Aorta (tissue), 5 donors: ENCODE results near the gene PCDH1. TPM values are rescaled to one million over a fixed set of nuclear protein-coding genes. Genes with fewer than 3 reads are reported as not detected.

Source experiments
- ATAC-seq: fragments of 200-7000 bp; cut with Tn5 transposase; one replicate; pipeline ENCODE4 v1.9.1; 2022; ENCODE audit warnings: moderate library complexity; ENCODE audit not compliant: low FRiP score
- DNase-seq, 2 donors: peaks; one replicate each; pipeline ENCODE4 v3.0.0-alpha.2; 2020
- H3K27ac ChIP-seq, 2 donors: one replicate each; pipeline ENCODE4 v1.5.1; 2013; ENCODE audit warnings: low read length in 2 of 2, mild to moderate bottlenecking in 2 of 2, moderate library complexity in 2 of 2, control low read depth in 1 of 2, inconsistent platforms in 1 of 2, low read depth in 1 of 2
- H3K27me3 ChIP-seq, 2 donors: one replicate each; pipeline ENCODE4 v1.6.1; 2013; ENCODE audit warnings: control low read depth in 1 of 2, low read length in 1 of 2, mild to moderate bottlenecking in 1 of 2, moderate library complexity in 1 of 2; ENCODE audit not compliant: insufficient read depth in 2 of 2, control insufficient read depth in 1 of 2
- H3K36me3 ChIP-seq, 2 donors: one replicate each; pipeline ENCODE4 v1.6.1; 2013; ENCODE audit warnings: control low read depth in 1 of 2, low read length in 1 of 2, mild to moderate bottlenecking in 1 of 2; ENCODE audit not compliant: insufficient read depth in 2 of 2, control insufficient read depth in 1 of 2
- H3K4me1 ChIP-seq, 2 donors: one replicate each; pipeline ENCODE4 v1.6.1; 2013; ENCODE audit warnings: low read length in 2 of 2, control low read depth in 1 of 2, mild to moderate bottlenecking in 1 of 2, moderate library complexity in 1 of 2; ENCODE audit not compliant: insufficient read depth in 2 of 2, control insufficient read depth in 1 of 2
- H3K4me3 ChIP-seq, 2 donors: one replicate each; pipeline ENCODE4 v1.5.1; 2013; ENCODE audit warnings: low read length in 2 of 2, control low read depth in 1 of 2, mild to moderate bottlenecking in 1 of 2
- H3K9me3 ChIP-seq: one replicate; pipeline ENCODE4 v1.6.1; 2013; ENCODE audit warnings: mild to moderate bottlenecking, low read length; ENCODE audit not compliant: control insufficient read depth
- WGBS, 2 donors: extraction: QIAGEN DNeasy Blood & Tissue Kit; methylation state at CpG; one replicate each; pipeline ENCODE4 v1.1.7; 2013; 5-methylcytosine and 5-hydroxymethylcytosine counted together
- intact Hi-C, 2 donors: fragments of 100-400 bp; cut with DNase I; formaldehyde crosslinking; loops; one replicate each; pipeline versions ENCODE4 v1.14.2 to v1.15.0; 2022
- polyA plus RNA-seq, 2 donors: library from polyadenylated mRNA; stranded (reverse); fragments of 200-250 nt; gene quantifications; one replicate each; pipeline ENCODE4 v1.2.3, GENCODE V29; 2013
- total RNA-seq, 2 donors: library from RNA; stranded (reverse); fragmentation: NEBNext Ultra II Directional; extraction: Animal tissue kit (Norgen Biotek cat#: 25700); gene quantifications; one replicate each; pipeline ENCODE4 v1.2.1, GENCODE V29; 2021
- donor health status: healthy with polysubstance abuse.
- donor health status: Bipolar disorder and iron deficiency.
- donor health status: DM: no; HTN: no; CAD: no.
- donor health status: DM: no; HTN: no; CAD: no.
- donor health status: DM: yes; HTN: yes; CAD: no.

Gene PCDH1
- total and polyA plus RNA-seq, 4 donors = 1.4 to 41.9 (median 15.9) TPM

DNA sequence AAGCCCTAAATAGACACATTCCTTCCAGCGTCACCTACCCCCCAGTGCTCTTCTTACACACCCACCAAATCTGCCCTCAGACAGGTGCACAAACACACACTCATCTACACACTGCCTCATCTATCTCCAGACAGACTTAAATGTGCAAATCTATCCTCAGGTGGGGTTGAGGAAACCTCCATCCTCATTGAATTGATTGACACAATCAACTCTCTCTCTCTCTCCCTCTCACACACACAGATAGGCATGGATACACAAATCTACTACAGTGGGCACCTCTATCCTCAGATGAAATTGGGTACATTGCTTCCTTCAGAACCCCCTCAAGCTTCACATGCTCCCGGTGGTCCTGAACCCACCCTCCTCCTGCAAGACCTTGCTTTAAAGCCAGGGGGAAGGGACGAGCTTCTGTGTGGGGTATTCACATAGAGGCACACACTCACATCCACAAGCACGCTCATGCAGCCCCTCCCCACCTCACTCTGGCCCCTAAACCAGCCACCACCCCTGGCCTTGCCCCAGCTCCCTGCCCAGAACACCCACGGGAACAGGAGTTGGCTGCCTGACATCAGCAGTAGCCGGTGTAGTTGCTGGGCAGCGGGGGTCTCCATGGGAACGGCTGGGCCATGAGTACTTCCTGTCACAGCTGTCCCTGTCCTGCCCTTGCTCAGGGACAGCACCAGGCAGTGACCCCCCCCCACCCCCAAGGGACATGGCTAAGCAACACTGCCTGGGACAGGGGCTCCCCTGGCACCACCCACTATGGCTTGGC lies 22.8 kb downstream of the PCDH1 start:
- no peaks in the 10 kb centered on the region for H3K27me3 ChIP-seq
- intact Hi-C loops = no loop called here
- no peaks in the 10 kb centered on the region for H3K9me3 ChIP-seq
- no peak overlapping the region for H3K4me3 ChIP-seq
- no peaks in the 10 kb centered on the region for H3K36me3 ChIP-seq
- DNase-seq = peak in 1 of 2 donors; percentile 64
- H3K27ac ChIP-seq = no peak overlapping the region
- 15 to 16% methylated on average over 8 of the region's 8 CpGs for WGBS, 2 donors
- ATAC-seq = no peak
- H3K4me1 ChIP-seq = no peaks in the 10 kb centered on the region

DNA sequence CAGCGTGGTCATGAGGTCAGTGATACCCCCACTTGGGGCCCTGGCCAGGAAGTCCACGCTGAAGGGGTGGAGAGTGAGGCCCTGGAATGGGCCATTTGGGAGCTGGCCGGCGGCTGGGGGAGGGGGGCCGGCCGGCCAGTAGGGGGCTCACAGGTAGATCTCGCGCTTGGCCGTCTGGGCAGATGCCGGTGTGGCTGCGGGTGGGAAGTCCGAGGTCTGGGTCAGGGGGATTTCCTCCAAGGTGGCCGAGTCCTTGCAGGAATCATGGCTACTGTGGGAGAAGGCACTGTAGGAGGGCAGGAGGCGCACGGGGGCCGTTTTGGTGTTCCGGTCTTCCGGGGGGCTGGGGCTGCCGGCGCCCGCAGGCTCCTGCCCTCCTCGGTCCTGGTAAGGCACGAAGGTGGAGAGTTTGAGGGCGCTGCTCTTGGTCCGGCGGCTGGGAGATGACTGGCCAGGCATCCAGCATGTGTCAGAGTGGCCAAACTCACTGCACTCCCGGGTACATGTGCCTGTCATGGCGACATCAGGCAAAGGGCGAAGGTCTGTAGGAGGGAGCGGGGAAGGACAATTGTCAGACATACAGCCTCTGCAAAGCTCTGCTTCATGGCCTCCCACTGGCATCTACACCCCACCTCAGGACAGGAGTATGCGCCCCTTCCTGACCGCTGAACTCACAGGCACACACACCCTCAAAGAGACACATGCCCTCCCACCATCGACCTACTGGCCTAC lies 24.1 kb downstream of the PCDH1 start:
- Histone ChIP-seq H3K27ac (no peak overlapping the region), H3K4me1 (no peaks in the 10 kb centered on the region), H3K36me3 (no peaks in the 10 kb centered on the region), H3K4me3 (no peak overlapping the region), H3K27me3 (no peaks in the 10 kb centered on the region), H3K9me3 (no peaks in the 10 kb centered on the region)
- intact Hi-C loops = no loop called here
- ATAC-seq (no peak), DNase-seq (no peak)
- 86 to 87% methylated on average over 33 of the region's 33 CpGs for WGBS, 2 donors

DNA sequence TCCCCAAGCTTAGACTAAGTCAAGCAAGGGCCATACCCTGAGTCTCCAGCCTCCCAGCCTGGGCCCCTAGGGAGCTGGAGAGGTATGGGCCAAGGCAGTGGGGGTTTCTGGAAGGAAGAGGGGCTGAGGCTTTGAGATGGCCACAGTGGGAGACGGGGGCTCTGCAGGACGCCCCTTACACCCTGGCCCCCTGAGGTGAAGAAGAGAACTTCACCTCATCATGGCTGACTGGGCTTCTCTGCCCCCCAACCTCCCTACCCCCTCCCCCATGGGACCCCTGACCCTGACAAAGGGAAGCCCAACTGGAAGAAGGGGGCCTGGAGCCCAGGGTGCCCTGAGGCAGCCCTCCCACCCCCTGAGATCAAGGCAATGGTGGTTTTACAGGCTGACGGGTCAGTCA lies 25.8 kb downstream of the PCDH1 start:
- Histone ChIP-seq H3K9me3 (no peaks in the 10 kb centered on the region), H3K4me3 (no peak overlapping the region), H3K27me3 (no peaks in the 10 kb centered on the region), H3K27ac (no peak overlapping the region), H3K4me1 (no peaks in the 10 kb centered on the region), H3K36me3 (no peaks in the 10 kb centered on the region)
- ATAC-seq (no peak), DNase-seq (no peak)
- intact Hi-C loops = no loop called here
- 77 to 78% methylated on average over 3 of the region's 3 CpGs for WGBS, 2 donors

DNA sequence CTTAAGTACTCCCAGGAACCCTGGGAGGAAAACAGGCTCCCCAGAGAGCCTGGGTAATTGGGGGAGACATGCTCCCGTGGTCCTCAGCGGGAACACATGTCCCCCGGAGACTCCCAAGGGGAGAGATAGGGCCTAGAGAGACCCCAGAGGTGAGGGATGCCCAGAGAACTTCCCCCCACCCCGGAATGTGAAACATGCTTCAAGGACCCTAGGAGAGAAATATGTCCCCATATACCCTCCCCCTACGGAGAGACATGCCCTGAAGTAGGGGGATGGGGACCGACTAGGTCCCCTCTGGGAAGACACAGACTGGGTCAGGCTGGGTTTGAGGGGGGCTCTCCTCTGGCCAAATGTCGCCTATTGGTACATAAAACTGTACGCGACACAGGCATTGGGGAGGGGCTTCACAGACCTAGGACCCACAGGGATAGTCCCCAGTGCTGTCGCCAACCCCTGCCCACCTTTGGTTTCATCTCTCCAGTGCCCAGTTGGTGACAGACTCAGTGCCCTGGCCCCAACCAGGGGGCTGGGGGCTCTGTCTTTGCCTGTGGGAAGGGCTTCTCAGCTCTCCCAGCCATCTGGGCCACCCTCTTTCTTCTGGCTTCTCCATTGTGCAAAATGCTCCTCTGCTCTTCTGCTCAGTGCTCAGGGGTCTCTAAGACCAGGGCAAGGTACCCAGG lies 26.9 kb downstream of the PCDH1 start:
- Histone ChIP-seq H3K4me1 (no peaks in the 10 kb centered on the region), H3K27me3 (no peaks in the 10 kb centered on the region), H3K36me3 (no peaks in the 10 kb centered on the region), H3K9me3 (no peaks in the 10 kb centered on the region), H3K4me3 (no peak overlapping the region), H3K27ac (no peak overlapping the region)
- DNase-seq (no peak), ATAC-seq (no peak)
- WGBS, 2 donors = 72 to 80% methylated on average over 10 of the region's 10 CpGs
- intact Hi-C loops = no loop called here

DNA sequence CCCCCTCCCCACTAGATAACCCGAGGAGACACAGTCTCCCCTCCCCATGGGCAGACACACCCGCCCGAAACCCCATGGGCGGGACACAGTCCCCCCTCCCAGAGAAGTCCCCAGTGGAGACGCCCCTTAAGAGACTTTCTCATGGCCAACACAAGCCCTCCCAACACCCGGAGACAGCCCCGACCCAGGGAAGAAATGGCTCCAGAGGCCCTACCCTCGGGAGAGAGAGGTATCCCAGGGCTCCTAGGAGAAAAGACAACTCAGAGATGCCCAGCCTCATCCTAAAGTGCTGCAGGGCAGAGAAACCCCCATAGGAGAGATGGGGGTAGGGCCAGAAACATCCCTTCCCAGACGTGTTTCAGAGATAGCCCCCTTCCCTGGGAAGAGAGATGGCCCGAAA lies 27.4 kb downstream of the PCDH1 start:
- no peak for ATAC-seq
- intact Hi-C loops = no loop called here
- no peaks in the 10 kb centered on the region for H3K4me1 ChIP-seq
- no peak overlapping the region for H3K27ac ChIP-seq
- 16 to 17% methylated on average over 10 of the region's 10 CpGs for WGBS, 2 donors
- DNase-seq = no peak
- H3K9me3 ChIP-seq = no peaks in the 10 kb centered on the region
- no peaks in the 10 kb centered on the region for H3K27me3 ChIP-seq
- no peaks in the 10 kb centered on the region for H3K36me3 ChIP-seq
- peak overlapping the region; percentile 4 to 83 for H3K4me3 ChIP-seq

DNA sequence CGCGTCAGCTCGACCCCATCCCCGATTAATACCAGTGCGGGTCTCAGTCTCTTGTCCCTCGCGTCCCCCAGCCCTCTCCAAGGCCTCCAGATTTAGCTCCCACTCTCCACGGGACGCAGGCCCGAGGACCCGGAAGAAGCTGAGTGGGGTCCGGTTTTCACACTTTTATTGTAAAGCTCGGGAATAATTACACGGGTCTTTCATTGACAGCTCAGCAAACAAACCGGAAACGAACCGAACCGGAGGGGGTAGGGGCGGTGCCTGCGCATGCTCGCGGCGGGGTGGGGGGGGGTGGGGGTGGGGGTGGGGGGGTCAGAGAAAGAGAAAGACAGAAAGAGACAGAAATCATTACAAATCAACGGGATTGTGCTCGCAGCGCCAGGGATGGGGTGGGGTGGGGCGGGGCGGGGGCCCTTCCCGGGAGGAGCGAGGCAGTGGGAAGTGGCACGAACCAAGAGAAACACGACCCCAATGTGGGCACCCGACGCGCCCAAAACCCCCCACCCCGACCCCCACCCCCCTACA lies 27.9 kb downstream of the PCDH1 start:
- H3K9me3 ChIP-seq = no peaks in the 10 kb centered on the region
- no peaks in the 10 kb centered on the region for H3K4me1 ChIP-seq
- intact Hi-C loops = no loop called here
- H3K27ac ChIP-seq = peak overlapping the region; percentile 3 to 82
- H3K36me3 ChIP-seq = no peaks in the 10 kb centered on the region
- 0% methylated on average over 22 to 36 of the region's 36 CpGs for WGBS, 2 donors
- H3K27me3 ChIP-seq = no peaks in the 10 kb centered on the region
- DNase-seq (no peak), ATAC-seq (peak; percentile 58)
- peak overlapping the region; percentile 78 to 83 for H3K4me3 ChIP-seq

DNA sequence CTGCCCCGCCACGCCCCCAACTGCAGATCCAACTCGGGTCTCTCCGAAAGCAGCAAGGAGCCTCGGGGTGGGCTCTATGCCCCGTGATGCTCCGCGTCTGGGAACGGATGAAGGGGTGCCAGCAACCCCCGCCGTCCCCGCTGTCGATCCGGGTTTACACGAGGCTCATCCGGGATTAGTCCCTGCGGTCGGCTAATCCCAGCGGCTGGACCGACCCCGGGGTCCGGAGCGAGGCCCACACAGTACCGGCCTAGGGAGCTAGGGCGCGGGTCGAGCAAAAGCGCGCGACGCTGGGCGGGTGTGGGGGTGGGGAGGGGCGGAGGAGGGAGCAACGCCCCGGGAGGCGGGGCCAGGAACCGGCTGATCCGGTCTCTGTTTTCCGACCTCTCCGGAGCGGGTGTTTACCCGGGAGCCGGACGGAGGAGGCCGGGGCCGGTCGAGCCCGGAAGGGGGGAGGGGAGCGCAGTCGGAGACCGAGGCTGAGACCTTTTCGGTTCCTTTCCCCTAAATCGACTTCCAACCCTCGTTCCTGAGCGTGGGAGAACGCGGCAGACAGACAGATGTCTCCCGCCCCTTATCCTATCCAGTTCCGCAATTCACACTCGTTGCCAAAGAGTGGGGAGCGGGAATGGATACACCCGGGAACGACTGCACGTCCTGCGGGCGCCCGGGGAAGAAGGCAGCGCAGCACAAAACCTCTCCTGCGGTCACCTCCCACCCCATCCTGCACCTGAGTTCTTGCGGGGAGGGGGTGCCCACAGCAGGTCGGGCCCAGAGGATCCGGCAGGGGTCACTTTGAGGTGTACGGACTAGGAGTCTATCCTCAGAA lies 28.6 kb downstream of the PCDH1 start:
- WGBS, 2 donors = 1% methylated on average over 68 to 73 of the region's 73 CpGs

More for the DNA sequence above, 28.6 kb downstream of the PCDH1 start:
- Histone ChIP-seq H3K4me3 (peak overlapping the region; percentile 78 to 83), H3K27ac (peak overlapping the region; percentile 72 to 87), H3K9me3 (no peaks in the 10 kb centered on the region), H3K4me1 (no peaks in the 10 kb centered on the region), H3K27me3 (no peaks in the 10 kb centered on the region), H3K36me3 (no peaks in the 10 kb centered on the region)
- intact Hi-C loops = no loop called here
- DNase-seq (peak; percentile 91 to 94), ATAC-seq (peak; percentile 93)
